Ascending aorta (tissue), 2 donors: ENCODE data around the gene ARMCX2. TPM values are rescaled to one million over a fixed set of nuclear protein-coding genes. Genes with fewer than 3 reads are reported as not detected.

ENCODE experiments used
- DNase-seq, 2 donors: peaks; one replicate each; pipeline ENCODE4 v3.0.0-alpha.2; 2019; ENCODE audit warnings: low spot score in 2 of 2
- H3K27ac ChIP-seq, 2 donors: fragments of 200-600 bp; sonication (generic); one replicate each; pipeline ENCODE4 v1.5.1; 2016 to 2017; ENCODE audit warnings: mild to moderate bottlenecking in 1 of 2
- H3K27me3 ChIP-seq: fragments of 200-600 bp; sonication (generic); one replicate; pipeline ENCODE4 v1.5.1; 2017
- H3K36me3 ChIP-seq, 2 donors: fragments of 200-600 bp; sonication (generic); one replicate each; pipeline ENCODE4 v1.5.1; 2016
- H3K4me1 ChIP-seq, 2 donors: fragments of 200-600 bp; sonication (generic); one replicate each; pipeline ENCODE4 v1.5.1; 2016 to 2017; ENCODE audit warnings: mild to moderate bottlenecking in 1 of 2
- H3K4me3 ChIP-seq, 2 donors: fragments of 200-600 bp; sonication (generic); one replicate each; pipeline ENCODE4 v1.5.1; 2016 to 2017; ENCODE audit warnings: mild to moderate bottlenecking in 1 of 2
- H3K9me3 ChIP-seq, 2 donors: fragments of 200-600 bp; sonication (generic); one replicate each; pipeline ENCODE4 v1.5.1; 2016
- intact Hi-C: fragments of 100-400 bp; cut with DNase I; formaldehyde crosslinking; loops from one replicate; pipeline ENCODE4 v1.15.1; 2023
- total RNA-seq: library from RNA; depleted of rRNA; stranded (reverse); fragments of >200 nt; gene quantifications from one replicate; pipeline ENCODE4 v1.1.0, GENCODE V29; 2016
- TF ChIP-seq, protein P1 (sequence below), 3 experiments: fragments of 200-600 bp in 2 of 3; fragments of 450-650 bp in 1 of 3; sonication (generic) in 2 of 3; IDR thresholded peaks; one replicate each; pipeline ENCODE4 v1.5.1; 2016 to 2019; ENCODE audit warnings: antibody characterized with exemption in 3 of 3, mild to moderate bottlenecking in 1 of 3, moderate library complexity in 1 of 3

Gene ARMCX2
- 9.7 TPM for total RNA-seq

DNA sequence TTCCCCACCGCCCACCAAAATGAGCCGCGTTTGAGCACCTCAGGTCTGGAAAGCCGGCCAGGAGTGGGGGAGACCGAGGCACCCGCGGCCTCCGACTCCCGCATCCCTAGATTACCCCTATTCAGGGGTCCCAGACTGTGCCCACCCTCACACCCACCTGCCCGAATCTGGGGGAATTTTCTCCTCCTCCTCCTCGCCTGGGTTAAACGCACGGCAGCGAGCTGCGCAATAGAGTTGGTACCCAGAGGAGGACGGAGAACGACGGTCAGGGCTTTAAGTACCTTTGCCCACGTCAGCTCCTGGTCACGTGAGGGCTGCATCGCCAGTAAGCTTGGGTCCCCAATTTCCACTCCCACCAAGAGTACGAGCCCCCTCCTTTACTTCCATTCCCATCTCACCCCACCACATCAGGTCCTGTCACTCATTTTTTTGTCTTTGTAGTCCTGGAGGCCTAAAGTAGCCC, at the start of gene ARMCX2:
Gene ARMCX2, minus strand, starts transcription at position 250 of the 463 bp plus-strand sequence. CDS start 2,262 bp downstream, outside the sequence.
- Histone ChIP-seq H3K27ac (peak within 1 kb of the TSS; percentile 80 to 88), H3K4me1 (peaks cover 0 to 3% of the 10 kb centered on the region in 2 donors), H3K36me3 (peaks cover 0 to 11% of the 10 kb centered on the region in 2 donors), H3K4me3 (peak within 1 kb of the TSS; percentile 64 to 66), H3K27me3 (no peaks in the 10 kb centered on the region), H3K9me3 (no peaks in the 10 kb centered on the region)
- TF ChIP-seq, protein P1, sequence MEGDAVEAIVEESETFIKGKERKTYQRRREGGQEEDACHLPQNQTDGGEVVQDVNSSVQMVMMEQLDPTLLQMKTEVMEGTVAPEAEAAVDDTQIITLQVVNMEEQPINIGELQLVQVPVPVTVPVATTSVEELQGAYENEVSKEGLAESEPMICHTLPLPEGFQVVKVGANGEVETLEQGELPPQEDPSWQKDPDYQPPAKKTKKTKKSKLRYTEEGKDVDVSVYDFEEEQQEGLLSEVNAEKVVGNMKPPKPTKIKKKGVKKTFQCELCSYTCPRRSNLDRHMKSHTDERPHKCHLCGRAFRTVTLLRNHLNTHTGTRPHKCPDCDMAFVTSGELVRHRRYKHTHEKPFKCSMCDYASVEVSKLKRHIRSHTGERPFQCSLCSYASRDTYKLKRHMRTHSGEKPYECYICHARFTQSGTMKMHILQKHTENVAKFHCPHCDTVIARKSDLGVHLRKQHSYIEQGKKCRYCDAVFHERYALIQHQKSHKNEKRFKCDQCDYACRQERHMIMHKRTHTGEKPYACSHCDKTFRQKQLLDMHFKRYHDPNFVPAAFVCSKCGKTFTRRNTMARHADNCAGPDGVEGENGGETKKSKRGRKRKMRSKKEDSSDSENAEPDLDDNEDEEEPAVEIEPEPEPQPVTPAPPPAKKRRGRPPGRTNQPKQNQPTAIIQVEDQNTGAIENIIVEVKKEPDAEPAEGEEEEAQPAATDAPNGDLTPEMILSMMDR (IDR thresholded peaks at IDR 0.05), result no peak
- DNase-seq, result peak in 1 of 2 donors; percentile 79
- intact Hi-C loops, result no loop called here

DNA sequence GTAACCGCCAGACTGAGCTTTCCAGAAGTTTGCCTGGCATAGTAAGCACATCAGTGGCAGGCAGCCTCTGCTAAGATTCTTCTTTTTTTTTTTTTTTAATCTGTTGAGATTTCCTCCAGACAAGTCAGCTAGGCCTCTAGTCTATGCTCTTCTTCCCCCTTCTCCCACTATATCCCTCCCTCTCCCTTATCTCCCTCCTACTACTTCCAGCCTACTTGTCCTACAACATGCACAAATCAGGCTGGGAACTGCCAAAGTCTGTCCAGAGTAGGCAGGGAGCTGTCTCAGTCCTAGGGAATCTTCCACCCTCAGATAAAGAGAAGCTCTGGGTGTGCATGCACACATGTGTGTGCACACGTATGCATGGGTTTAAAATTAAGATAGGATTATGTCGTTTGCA, 49.7 kb upstream of the ARMCX2 start:
- DNase-seq, result no peak
- no peaks in the 10 kb centered on the region for H3K27me3 ChIP-seq
- H3K9me3 ChIP-seq, result no peaks in the 10 kb centered on the region
- TF ChIP-seq, protein P1 (IDR thresholded peaks at IDR 0.05), result no peak
- no peaks in the 10 kb centered on the region for H3K36me3 ChIP-seq
- no peaks in the 10 kb centered on the region for H3K4me1 ChIP-seq
- H3K27ac ChIP-seq, result no peak overlapping the region
- intact Hi-C loops, result no loop called here
- no peak overlapping the region for H3K4me3 ChIP-seq

DNA sequence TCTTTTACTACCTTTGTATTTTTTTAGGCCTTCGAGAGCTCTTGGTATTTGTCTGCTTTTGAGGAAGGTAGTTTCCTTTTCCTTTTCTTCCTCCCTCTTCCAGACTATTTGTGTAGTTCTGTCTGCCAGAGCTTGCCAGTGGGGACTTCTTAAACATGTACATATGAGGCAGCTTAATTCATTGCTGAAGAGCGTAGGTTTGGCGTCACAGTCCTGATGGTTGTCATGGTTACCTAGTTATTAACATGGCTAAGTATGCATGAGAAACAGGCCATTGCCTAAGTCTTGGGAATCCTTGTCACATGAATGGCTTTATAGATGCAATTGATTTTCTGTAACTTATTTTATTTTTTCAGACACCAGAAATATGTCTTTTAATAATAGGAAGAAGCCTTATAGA, 48.5 kb upstream of the ARMCX2 start:
- H3K4me3 ChIP-seq, result no peak overlapping the region
- no peak for DNase-seq
- TF ChIP-seq, protein P1 (IDR thresholded peaks at IDR 0.05), result no peak
- H3K4me1 ChIP-seq, result no peaks in the 10 kb centered on the region
- no peak overlapping the region for H3K27ac ChIP-seq
- H3K9me3 ChIP-seq, result no peaks in the 10 kb centered on the region
- H3K36me3 ChIP-seq, result no peaks in the 10 kb centered on the region
- intact Hi-C loops, result no loop called here
- no peaks in the 10 kb centered on the region for H3K27me3 ChIP-seq

DNA sequence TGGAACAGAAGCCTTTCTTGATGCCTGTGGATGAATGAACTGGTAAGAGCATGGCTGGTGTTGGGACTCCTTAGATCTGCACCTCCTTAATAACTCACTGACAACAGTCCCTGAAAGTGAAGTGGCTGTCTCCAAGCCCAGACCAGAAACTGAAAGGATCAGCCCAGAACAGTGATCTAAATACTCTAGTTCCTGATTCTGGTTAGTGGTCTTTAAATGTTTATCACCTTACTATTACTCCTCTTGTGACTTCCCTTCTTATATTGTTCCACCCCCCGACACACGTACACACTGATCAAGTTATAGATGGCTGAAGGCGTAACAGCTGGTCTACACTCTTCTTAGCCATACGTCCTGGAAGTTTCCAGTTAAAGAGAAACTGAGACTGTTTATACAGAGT, 33.8 kb upstream of the ARMCX2 start:
- H3K4me3 ChIP-seq, result no peak overlapping the region
- TF ChIP-seq, protein P1 (IDR thresholded peaks at IDR 0.05), result no peak
- no peaks in the 10 kb centered on the region for H3K36me3 ChIP-seq
- no peaks in the 10 kb centered on the region for H3K9me3 ChIP-seq
- H3K27me3 ChIP-seq, result no peaks in the 10 kb centered on the region
- no peak overlapping the region for H3K27ac ChIP-seq
- no peaks in the 10 kb centered on the region for H3K4me1 ChIP-seq
- no peak for DNase-seq
- intact Hi-C loops, result no loop called here

DNA sequence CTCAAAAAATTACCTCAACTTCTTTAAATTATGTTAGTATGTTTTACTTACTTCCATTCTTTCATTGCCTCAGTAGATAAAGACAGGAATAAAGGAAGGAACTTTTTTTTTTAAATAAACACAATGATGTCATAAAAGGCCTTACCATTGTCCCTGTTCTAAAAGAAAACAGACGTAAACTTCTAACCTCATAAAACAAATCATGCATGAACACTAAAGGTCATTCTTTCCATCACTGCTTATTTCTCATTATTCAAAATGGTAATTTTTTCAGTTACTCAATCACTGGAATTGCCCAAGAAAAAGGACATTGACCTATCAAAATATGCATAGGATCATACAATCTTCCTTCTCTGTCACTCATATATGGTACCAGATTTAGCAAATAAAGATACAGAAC, 32.2 kb upstream of the ARMCX2 start:
- no peaks in the 10 kb centered on the region for H3K9me3 ChIP-seq
- no peaks in the 10 kb centered on the region for H3K4me1 ChIP-seq
- H3K36me3 ChIP-seq, result no peaks in the 10 kb centered on the region
- no peaks in the 10 kb centered on the region for H3K27me3 ChIP-seq
- no peak overlapping the region for H3K4me3 ChIP-seq
- intact Hi-C loops, result no loop called here
- DNase-seq, result no peak
- no peak overlapping the region for H3K27ac ChIP-seq
- TF ChIP-seq, protein P1 (IDR thresholded peaks at IDR 0.05), result no peak

DNA sequence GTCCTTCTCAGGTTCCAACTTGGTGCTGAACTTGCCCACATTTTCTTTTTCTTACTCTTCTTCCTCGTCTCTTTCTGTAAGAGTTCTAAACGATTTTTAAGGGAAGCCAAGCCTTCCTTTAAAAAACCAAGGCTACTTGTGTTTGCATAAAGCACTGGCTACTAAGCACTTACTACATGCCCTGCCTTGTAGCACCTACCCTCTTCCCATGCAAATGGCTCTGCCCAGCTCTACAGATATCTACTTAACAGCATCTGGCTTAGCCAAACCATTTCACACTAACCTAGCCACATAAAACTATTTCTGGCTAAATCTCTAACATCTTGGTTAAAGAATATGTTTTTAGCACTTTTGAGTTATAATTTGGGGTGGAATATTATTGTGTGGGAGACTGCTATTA, 26.9 kb upstream of the ARMCX2 start:
- Histone ChIP-seq H3K4me3 (peak overlapping the region; percentile 6 to 24), H3K36me3 (no peaks in the 10 kb centered on the region), H3K4me1 (no peaks in the 10 kb centered on the region), H3K27ac (no peak overlapping the region), H3K9me3 (no peaks in the 10 kb centered on the region), H3K27me3 (no peaks in the 10 kb centered on the region)
- intact Hi-C loops, result no loop called here
- no peak for DNase-seq
- TF ChIP-seq, protein P1 (IDR thresholded peaks at IDR 0.05), result no peak
